Left lung (tissue), 10 donors: ENCODE data around the gene ERCC5. TPM values are rescaled to one million over a fixed set of nuclear protein-coding genes. Genes with fewer than 3 reads are reported as not detected.

ENCODE experiments used
- ATAC-seq: fragments of 200-7000 bp; cut with Tn5 transposase; one replicate; pipeline ENCODE4 v1.9.1; 2020; ENCODE audit warnings: moderate library complexity
- DNase-seq, 4 donors: peaks; one replicate each; pipeline ENCODE4 v3.0.0-alpha.2; 2013 to 2020
- H3K27ac ChIP-seq, 2 donors: fragments of 200-600 bp; sonication (generic) in 1 of 2; one replicate each; pipeline versions ENCODE4 v1.5.0 to v1.8.0; 2020 to 2021
- H3K27me3 ChIP-seq, 2 donors: fragments of 200-600 bp; sonication (generic) in 1 of 2; one replicate each; pipeline versions ENCODE4 v1.5.0 to v1.8.0; 2020 to 2021
- H3K36me3 ChIP-seq, 2 donors: fragments of 200-600 bp; sonication (generic) in 1 of 2; one replicate each; pipeline versions ENCODE4 v1.5.0 to v1.8.0; 2020 to 2021
- H3K4me1 ChIP-seq, 2 donors: fragments of 200-600 bp; one replicate each; pipeline ENCODE4 v1.8.0; 2021
- H3K4me3 ChIP-seq, 2 donors: fragments of 200-600 bp; sonication (generic) in 1 of 2; one replicate each; pipeline versions ENCODE4 v1.5.0 to v1.8.0; 2020 to 2021; ENCODE audit warnings: mild to moderate bottlenecking in 1 of 2
- H3K9me3 ChIP-seq, 2 donors: fragments of 200-600 bp; sonication (generic) in 1 of 2; one replicate each; pipeline versions ENCODE4 v1.5.0 to v1.8.0; 2020 to 2021
- CTCF ChIP-seq, 2 donors: fragments of 200-600 bp; sonication (generic) in 1 of 2; IDR thresholded peaks; one replicate each; pipeline versions ENCODE4 v1.5.0 to v1.8.0; 2021; ENCODE audit warnings: antibody characterized with exemption in 2 of 2
- intact Hi-C, 2 donors: fragments of 100-400 bp; cut with DNase I; formaldehyde crosslinking; loops; one replicate each; pipeline versions ENCODE4 v1.11.2 to v1.14.2; 2022
- polyA plus RNA-seq, 6 donors: library from polyadenylated mRNA; unstranded; fragments of 120-200 nt; gene quantifications; one replicate each; pipeline ENCODE4 v1.2.1, GENCODE V29; 2013; ENCODE audit not compliant: insufficient read length in 6 of 6
- total RNA-seq, 2 donors: library from RNA; stranded (reverse); fragmentation: NEBNext Ultra II Directional; extraction: Animal tissue kit (Norgen Biotek cat#: 25700); gene quantifications; one replicate each; pipeline ENCODE4 v1.2.1, GENCODE V29; 2021
- donor health status: DM: no; HTN: yes; CAD: no.
- donor health status: DM: no; HTN: no; CAD: no.

Gene ERCC5
- total and polyA plus RNA-seq, 8 donors = 37.6 to 95.8 (median 77.4) TPM

DNA sequence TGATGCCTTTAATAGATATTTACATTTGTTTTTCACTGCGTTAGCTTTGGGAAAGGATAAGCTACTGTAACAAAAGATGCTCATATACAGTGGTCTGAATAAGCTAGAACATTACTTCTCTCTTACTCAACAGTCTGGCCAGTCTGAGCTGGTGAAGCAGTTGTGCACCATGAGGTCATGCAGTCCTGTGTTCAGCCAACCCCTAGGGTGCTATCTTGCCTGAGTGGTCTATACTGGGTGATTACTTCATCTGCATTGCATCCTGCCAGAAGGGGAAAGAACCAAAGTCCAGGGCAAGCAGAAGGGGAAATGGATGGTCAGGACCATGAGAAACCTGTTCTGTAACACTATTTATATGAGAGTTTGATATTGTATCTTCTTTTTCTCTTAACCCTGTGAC is 31.5 kb downstream of the ERCC5 start:
- Histone ChIP-seq H3K36me3 (peaks cover 0 to 59% of the 10 kb centered on the region in 2 donors), H3K4me3 (no peak overlapping the region), H3K27me3 (no peaks in the 10 kb centered on the region), H3K4me1 (no peaks in the 10 kb centered on the region), H3K9me3 (no peaks in the 10 kb centered on the region), H3K27ac (no peak overlapping the region)
- no peak for TF ChIP-seq CTCF (IDR thresholded peaks at IDR 0.05)
- intact Hi-C loops = no loop called here
- ATAC-seq (no peak), DNase-seq (no peak)

GRCh38 chr13:102878481-102878880 is 32.6 kb downstream of the ERCC5 start:
- H3K9me3 ChIP-seq = no peaks in the 10 kb centered on the region
- intact Hi-C loops = no loop called here
- no peak overlapping the region for H3K27ac ChIP-seq
- ATAC-seq (no peak), DNase-seq (no peak)
- no peaks in the 10 kb centered on the region for H3K4me1 ChIP-seq
- no peak for TF ChIP-seq CTCF (IDR thresholded peaks at IDR 0.05)
- H3K36me3 ChIP-seq = peaks cover 0 to 49% of the 10 kb centered on the region in 2 donors
- H3K4me3 ChIP-seq = no peak overlapping the region
- H3K27me3 ChIP-seq = no peaks in the 10 kb centered on the region

GRCh38 chr13:102879793-102880499 is 34.1 kb downstream of the ERCC5 start:
- Histone ChIP-seq H3K9me3 (no peaks in the 10 kb centered on the region), H3K27me3 (no peaks in the 10 kb centered on the region), H3K36me3 (peaks cover 0 to 35% of the 10 kb centered on the region in 2 donors), H3K4me1 (no peaks in the 10 kb centered on the region), H3K27ac (no peak overlapping the region), H3K4me3 (no peak overlapping the region)
- no peak for ATAC-seq
- intact Hi-C loops = no loop called here
- no peak for TF ChIP-seq CTCF (IDR thresholded peaks at IDR 0.05)
- no peak for DNase-seq

- Histone ChIP-seq H3K9me3 (no peaks in the 10 kb centered on the region), H3K36me3 (peaks cover 0 to 14% of the 10 kb centered on the region in 2 donors), H3K27ac (no peak overlapping the region), H3K27me3 (no peaks in the 10 kb centered on the region), H3K4me1 (no peaks in the 10 kb centered on the region), H3K4me3 (no peak overlapping the region)
- DNase-seq (no peak), ATAC-seq (no peak)
- intact Hi-C loops = no loop called here
- no peak for TF ChIP-seq CTCF (IDR thresholded peaks at IDR 0.05)
These were observed 36.2 kb downstream of the ERCC5 start for GRCh38 chr13:102881819-102882686.

GRCh38 chr13:102892503-102892902 is 46.7 kb downstream of the ERCC5 start:
- Histone ChIP-seq H3K36me3 (no peaks in the 10 kb centered on the region), H3K27ac (no peak overlapping the region), H3K27me3 (no peaks in the 10 kb centered on the region), H3K9me3 (no peaks in the 10 kb centered on the region), H3K4me3 (no peak overlapping the region), H3K4me1 (no peaks in the 10 kb centered on the region)
- DNase-seq = no peak
- ATAC-seq = no peak
- TF ChIP-seq CTCF (IDR thresholded peaks at IDR 0.05) = no peak
- intact Hi-C loops = no loop called here
